RCC 7860 (cell line): ENCODE results near the gene ELL2.

Source experiments
- DNase-seq: peaks from one replicate; pipeline ENCODE4 v3.0.0-alpha.2; 2015; ENCODE audit warnings: low spot score
- FAIRE-seq: peaks from 2 replicates; lab custom pipeline; 2012; peaks lifted over from hg19 to GRCh38; lab: Jason Lieb, UNC

The ELL2 gene

GRCh38 chr5:95984287-95984938, 22.8 kb upstream of the ELL2 start:
- FAIRE-seq: peak; percentile 84
- peak; percentile 45 for DNase-seq

- no peak for FAIRE-seq
- DNase-seq: no peak
These were observed 21.9 kb upstream of the ELL2 start for GRCh38 chr5:95983509-95983908.

GRCh38 chr5:95983080-95983479, 21.4 kb upstream of the ELL2 start:
- FAIRE-seq (no peak), DNase-seq (no peak)

- no peak for FAIRE-seq
These were observed 15.0 kb upstream of the ELL2 start for GRCh38 chr5:95976606-95977005.

GRCh38 chr5:95975703-95976102, 14.1 kb upstream of the ELL2 start:
- FAIRE-seq (no peak), DNase-seq (no peak)

More at GRCh38 chr5:95976606-95977005, 15.0 kb upstream of the ELL2 start:
- DNase-seq: no peak

GRCh38 chr5:95973793-95974325, 12.2 kb upstream of the ELL2 start:
- no peak for FAIRE-seq
- DNase-seq: peak; percentile 62

GRCh38 chr5:95972196-95972595, 10.5 kb upstream of the ELL2 start:
- DNase-seq: no peak
- no peak for FAIRE-seq

- no peak for DNase-seq
- FAIRE-seq: no peak
These were observed 8.7 kb upstream of the ELL2 start for GRCh38 chr5:95970359-95970704.

GRCh38 chr5:95969651-95970358, 8.2 kb upstream of the ELL2 start:
- FAIRE-seq (no peak), DNase-seq (no peak)

- no peak for DNase-seq
These were observed 7.4 kb upstream of the ELL2 start for GRCh38 chr5:95969055-95969454.

GRCh38 chr5:95967236-95967635, 5.6 kb upstream of the ELL2 start:
- DNase-seq (no peak), FAIRE-seq (no peak)

More at GRCh38 chr5:95969055-95969454, 7.4 kb upstream of the ELL2 start:
- FAIRE-seq: no peak

GRCh38 chr5:95966005-95966404, 4.4 kb upstream of the ELL2 start:
- FAIRE-seq (no peak), DNase-seq (no peak)

- DNase-seq (no peak), FAIRE-seq (no peak)
These were observed 2.2 kb upstream of the ELL2 start for GRCh38 chr5:95963650-95964410.

GRCh38 chr5:95962785-95963184, 1.1 kb upstream of the ELL2 start:
- FAIRE-seq (no peak), DNase-seq (no peak)

- no peak for DNase-seq
- no peak for FAIRE-seq
These were observed 773 bp upstream of the ELL2 start for GRCh38 chr5:95962475-95962773.

- DNase-seq: peak; percentile 22
- FAIRE-seq: no peak
These were observed 709 bp downstream of the ELL2 start for GRCh38 chr5:95960667-95961616.

- no peak for DNase-seq
- FAIRE-seq: no peak
These were observed 1.6 kb downstream of the ELL2 start for GRCh38 chr5:95959888-95960666.

GRCh38 chr5:95959051-95959887, 2.4 kb downstream of the ELL2 start:
- FAIRE-seq (no peak), DNase-seq (no peak)
